C4-2B (cell line): ENCODE measurements around the gene ZNRF1.

Source experiments
- H3K27ac ChIP-seq: fragments of 450-650 bp; 2 replicates; pipeline ENCODE4 v1.5.1; 2017
- ZFX ChIP-seq: fragments of 450-650 bp; IDR thresholded peaks from 2 replicates; pipeline ENCODE4 v1.6.1; 2017
- TF ChIP-seq, protein P1 (sequence below): fragments of 450-650 bp; conservative IDR thresholded peaks from 2 replicates; pipeline ENCODE4 v1.5.1; 2017; ENCODE audit warnings: mild to moderate bottlenecking

Gene ZNRF1

DNA sequence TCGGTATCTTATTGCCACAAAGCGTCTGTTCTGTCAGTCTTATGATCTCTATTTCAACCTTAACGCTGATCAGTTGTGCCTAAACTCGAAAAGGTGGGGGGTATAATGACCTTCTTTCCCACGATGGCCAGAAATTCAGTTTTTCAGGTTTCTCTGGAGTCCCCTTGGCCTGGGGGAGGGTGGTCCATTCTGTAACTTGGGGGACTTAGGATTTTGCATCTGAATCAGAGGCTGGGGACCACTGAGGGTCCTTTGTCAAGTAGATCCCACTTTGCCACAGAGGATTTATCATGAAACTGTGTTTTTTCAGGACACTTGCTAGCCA lies 7.6 kb upstream of the ZNRF1 start:
- TF ChIP-seq ZFX: no peak
- TF ChIP-seq, protein P1, sequence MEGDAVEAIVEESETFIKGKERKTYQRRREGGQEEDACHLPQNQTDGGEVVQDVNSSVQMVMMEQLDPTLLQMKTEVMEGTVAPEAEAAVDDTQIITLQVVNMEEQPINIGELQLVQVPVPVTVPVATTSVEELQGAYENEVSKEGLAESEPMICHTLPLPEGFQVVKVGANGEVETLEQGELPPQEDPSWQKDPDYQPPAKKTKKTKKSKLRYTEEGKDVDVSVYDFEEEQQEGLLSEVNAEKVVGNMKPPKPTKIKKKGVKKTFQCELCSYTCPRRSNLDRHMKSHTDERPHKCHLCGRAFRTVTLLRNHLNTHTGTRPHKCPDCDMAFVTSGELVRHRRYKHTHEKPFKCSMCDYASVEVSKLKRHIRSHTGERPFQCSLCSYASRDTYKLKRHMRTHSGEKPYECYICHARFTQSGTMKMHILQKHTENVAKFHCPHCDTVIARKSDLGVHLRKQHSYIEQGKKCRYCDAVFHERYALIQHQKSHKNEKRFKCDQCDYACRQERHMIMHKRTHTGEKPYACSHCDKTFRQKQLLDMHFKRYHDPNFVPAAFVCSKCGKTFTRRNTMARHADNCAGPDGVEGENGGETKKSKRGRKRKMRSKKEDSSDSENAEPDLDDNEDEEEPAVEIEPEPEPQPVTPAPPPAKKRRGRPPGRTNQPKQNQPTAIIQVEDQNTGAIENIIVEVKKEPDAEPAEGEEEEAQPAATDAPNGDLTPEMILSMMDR: no peak

DNA sequence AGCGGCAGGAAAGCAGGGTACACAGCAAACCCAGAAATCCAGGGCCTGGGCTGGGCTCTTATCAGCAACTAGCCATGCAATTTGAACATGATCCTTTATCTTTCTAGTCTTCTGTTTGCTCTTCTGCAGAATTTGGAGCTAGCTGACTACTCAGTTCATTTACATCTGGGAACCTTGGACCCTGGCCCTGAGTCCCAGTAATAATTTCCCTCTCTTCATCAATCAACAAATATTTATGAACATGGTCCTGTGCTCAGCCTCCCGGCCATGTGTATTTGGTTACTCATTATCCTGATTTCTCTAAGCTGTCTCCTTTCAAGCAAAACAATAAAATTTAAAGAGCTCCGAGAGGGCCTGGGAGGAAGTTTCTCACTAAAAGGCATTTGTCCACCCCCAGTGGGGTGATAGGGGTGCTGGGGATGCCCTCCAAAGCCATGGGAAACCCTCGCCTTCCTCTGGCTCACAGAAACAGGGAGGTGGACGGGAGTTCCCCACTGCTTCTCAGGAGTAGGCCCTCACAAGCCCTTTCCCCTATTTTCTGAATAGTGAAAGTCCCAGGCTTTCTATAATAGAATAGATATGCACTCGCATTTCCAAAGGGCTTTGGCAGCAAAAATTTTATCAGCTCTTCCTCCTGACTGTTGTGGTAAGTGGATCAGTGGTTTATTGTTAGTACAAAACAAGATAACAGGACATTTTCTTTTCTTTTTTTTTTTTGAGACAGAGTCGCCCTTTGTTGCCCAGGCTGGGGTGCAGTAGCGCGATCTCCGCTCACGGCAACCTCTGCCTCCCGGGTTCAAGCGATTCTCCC lies 7.0 kb upstream of the ZNRF1 start:
- no peak for TF ChIP-seq ZFX
- TF ChIP-seq, protein P1: no peak
- peak overlapping the region; percentile 3; the same call in 1 of the 2 replicates for H3K27ac ChIP-seq

More for the DNA sequence above, 7.6 kb upstream of the ZNRF1 start:
- H3K27ac ChIP-seq: no peak overlapping the region; the same call in 1 of the 2 replicates

DNA sequence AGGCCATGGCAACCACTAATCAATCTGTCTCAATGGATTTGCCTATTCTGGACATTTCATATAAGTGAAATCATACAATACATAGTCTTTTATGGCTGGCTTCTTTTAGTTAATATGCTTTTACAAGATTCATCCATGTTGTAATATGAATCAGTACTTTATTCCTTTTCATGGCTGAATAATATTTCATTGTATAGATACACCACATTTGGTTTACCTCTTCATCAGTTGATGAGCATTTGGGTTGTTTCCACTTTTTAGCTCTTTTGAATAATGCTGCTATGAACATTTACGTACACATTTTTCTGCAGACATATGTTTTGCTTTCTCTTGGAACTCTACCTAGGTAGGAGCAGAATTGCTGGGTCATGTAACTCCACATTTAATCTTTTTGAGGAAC lies 2.8 kb upstream of the ZNRF1 start:
- no peak overlapping the region for H3K27ac ChIP-seq
- TF ChIP-seq, protein P1: no peak
- no peak for TF ChIP-seq ZFX

DNA sequence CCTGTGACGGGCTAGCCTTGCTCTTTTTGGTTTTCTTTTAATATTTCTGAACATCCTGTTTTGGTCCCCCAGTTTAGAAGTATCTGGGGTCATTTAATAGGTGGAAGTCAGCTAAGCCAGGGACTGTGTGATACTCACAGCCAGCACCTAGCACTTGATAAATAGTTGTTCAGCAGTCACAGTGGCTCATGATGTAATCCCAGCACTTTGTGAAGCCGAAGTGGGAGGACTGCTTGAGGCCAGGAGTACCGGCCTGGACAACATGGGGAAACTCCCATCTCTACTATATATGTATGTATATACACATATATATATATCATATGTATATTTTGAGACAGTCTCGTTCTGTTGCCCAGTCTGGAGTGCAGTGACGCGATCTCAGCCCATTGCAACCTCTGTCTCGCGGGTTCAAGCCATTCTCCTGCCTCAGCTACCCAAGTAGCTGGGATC lies 1.8 kb upstream of the ZNRF1 start:
- no peak overlapping the region for H3K27ac ChIP-seq
- no peak for TF ChIP-seq ZFX
- TF ChIP-seq, protein P1: no peak

DNA sequence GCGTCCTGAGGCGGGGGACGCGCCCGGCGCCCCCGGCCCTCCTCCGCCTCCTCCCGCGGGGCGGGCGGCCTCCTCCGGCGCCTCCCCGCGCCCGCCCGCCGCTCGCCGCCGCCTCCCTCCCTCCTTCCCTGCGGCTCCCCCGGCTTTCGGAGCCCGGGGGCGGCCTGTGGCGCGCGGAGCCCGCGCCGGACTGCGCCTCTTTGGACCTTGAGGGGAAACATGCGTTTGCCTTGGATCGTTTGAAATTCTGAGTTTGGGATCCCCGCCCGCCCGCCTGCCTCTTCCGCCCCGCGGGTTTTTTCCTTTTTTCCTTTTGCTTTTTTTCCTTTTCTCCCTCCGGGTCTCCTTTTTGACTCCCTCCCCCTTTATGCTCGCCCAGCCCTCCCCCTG lies 390 bp downstream of the ZNRF1 start:
- H3K27ac ChIP-seq: peak overlapping the region; percentile 80
- TF ChIP-seq, protein P1: no peak
- TF ChIP-seq ZFX: peak; percentile 54; the same call in 1 of the 2 replicates

DNA sequence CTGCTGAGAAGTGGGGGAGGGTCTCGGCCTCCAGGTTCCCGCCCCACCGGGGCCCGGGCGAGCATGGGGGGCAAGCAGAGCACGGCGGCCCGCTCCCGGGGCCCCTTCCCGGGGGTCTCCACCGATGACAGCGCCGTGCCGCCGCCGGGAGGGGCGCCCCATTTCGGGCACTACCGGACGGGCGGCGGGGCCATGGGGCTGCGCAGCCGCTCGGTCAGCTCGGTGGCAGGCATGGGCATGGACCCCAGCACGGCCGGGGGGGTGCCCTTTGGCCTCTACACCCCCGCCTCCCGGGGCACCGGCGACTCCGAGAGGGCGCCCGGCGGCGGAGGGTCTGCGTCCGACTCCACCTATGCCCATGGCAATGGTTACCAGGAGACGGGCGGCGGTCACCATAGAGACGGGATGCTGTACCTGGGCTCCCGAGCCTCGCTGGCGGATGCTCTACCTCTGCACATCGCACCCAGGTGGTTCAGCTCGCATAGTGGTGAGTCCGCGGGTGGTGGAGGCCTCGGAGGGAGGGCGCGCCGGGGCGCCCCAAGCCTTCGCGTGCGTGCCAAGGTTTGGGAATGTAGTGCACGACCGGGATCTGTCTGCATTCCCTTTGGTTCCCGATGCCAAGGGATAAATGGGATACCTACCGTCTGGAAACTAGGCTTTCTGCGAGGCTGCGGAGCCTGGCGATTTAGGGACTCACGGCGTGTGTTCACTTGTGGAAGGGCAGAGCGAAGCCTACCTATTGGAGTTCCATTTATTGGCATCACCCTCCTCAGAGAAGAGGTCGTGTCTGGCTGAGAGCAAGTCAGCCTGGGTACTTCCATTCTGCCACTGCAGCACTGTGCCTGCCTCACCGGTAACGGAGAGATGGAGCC lies 1.0 kb downstream of the ZNRF1 start:
- TF ChIP-seq, protein P1: no peak
- no peak for TF ChIP-seq ZFX
- H3K27ac ChIP-seq: peak overlapping the region; percentile 80

DNA sequence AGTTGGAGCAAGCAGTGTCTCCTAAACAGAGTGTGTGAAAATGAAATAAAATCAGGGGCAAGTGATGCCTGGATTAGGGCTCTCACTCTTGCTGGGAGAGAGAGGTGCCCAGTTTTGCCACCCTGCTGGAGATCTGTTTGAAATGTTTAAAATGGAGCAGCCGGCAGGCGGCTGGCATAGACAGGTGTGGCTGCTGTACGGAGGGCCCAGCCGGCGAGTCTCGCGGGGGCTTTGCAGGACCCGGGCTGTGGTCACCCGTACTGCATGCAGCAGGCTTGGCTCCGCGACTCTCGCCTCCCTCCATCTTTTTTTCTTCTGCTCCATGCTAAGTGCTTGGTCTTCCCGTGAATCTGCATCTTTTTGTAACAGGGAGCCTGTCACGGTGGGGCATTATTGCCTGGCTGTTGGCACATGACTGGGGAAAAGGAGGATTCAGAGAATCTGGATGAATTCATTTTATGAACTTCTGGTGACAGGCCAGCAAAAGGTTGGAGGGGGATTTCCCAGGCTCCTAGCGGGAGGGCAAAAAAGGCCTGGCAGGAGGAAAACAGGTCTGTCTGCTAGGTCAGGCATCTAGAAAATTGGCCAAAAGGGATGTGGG lies 1.8 kb downstream of the ZNRF1 start:
- TF ChIP-seq, protein P1: no peak
- no peak for TF ChIP-seq ZFX
- H3K27ac ChIP-seq: no peak overlapping the region
